ENCODE results near the gene CCL27. TPM values are rescaled to one million over a fixed set of nuclear protein-coding genes. Genes with fewer than 3 reads are reported as not detected.

CCL27 gene
- total and polyA plus RNA-seq, 2 donors (not counting 1 experiment from before 2014, with no cell fraction given) = not detected

DNA sequence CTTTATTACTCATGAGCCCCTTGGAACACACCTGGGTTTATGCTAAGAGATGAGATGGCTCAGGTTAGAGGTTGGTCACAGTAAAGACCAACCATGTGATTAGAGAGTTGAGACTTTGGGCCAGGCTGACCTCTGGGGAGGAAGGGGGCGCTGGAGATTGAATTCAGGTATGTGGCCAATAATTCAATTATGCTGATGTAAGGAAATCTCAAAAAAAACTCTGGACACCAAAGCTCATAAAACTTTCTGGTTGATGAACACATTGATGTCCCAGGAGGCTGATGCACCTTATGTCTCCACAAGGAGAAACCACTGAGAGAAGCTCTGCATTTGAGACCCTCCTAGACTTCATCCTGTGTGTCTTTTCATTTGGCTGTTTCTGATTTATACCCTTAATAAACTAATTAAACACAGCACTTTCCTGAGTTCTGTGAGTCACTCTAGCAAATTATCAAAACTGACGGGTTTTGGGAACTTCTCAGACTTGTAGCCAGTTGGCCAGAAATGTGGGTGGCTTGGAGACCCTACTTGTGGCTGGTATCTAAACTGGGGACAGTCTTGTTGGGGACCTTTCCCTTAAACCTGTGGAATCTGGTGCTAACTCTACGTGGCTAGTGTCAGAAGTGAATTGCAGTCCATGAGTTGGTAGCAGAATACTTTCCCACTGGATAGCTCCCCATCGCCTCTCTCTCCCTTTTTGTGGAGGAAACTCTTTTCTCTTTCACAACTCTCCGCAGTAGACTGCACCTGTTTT is 7.5 kb upstream of the CCL27 start:
- Histone ChIP-seq H3K4me2 (ENCODE audit: extremely low read depth, insufficient read depth, low read length) (no peak overlapping the region), H3K9me3 (ENCODE audit: control insufficient read depth, insufficient read depth, low read depth, low read length) (no peaks in the 10 kb centered on the region), H4K20me1 (ENCODE audit: control insufficient read depth, extremely low read depth, insufficient read depth, low read length) (no peaks in the 10 kb centered on the region), H3K4me1 (ENCODE audit: control insufficient read depth, extremely low read depth, insufficient read depth, low read length) (peaks cover 3% of the 10 kb centered on the region), H3K9ac (ENCODE audit: insufficient read depth, low read length) (no peak overlapping the region), H3K4me3 (replicated peaks in 1 of 4; ENCODE audit: control extremely low read depth in 1 of 4, insufficient read depth in 1 of 4, low read depth in 3 of 4, low read length in 4 of 4) (no peak overlapping the region), H3K36me3 (ENCODE audit: control insufficient read depth, insufficient read depth, low read length) (peaks cover 3% of the 10 kb centered on the region), H2AFZ (ENCODE audit: low read length) (no peak overlapping the region), H3K27me3 (ENCODE audit: control insufficient read depth, insufficient read depth, low read length) (no peaks in the 10 kb centered on the region), H3K27ac (ENCODE audit: insufficient read depth, low read length) (no peak overlapping the region), H3K79me2 (ENCODE audit: control insufficient read depth, insufficient read depth, low read length) (peaks cover 17% of the 10 kb centered on the region)
- no peak for TF ChIP-seq EZH2 (IDR thresholded peaks at IDR 0.05; ENCODE audit: low read length, missing control alignments)
- TF ChIP-seq, protein P1, sequence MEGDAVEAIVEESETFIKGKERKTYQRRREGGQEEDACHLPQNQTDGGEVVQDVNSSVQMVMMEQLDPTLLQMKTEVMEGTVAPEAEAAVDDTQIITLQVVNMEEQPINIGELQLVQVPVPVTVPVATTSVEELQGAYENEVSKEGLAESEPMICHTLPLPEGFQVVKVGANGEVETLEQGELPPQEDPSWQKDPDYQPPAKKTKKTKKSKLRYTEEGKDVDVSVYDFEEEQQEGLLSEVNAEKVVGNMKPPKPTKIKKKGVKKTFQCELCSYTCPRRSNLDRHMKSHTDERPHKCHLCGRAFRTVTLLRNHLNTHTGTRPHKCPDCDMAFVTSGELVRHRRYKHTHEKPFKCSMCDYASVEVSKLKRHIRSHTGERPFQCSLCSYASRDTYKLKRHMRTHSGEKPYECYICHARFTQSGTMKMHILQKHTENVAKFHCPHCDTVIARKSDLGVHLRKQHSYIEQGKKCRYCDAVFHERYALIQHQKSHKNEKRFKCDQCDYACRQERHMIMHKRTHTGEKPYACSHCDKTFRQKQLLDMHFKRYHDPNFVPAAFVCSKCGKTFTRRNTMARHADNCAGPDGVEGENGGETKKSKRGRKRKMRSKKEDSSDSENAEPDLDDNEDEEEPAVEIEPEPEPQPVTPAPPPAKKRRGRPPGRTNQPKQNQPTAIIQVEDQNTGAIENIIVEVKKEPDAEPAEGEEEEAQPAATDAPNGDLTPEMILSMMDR (conservative IDR thresholded peaks at IDR 0.05 in 1 of 2, IDR thresholded peaks at IDR 0.05 in 1 of 2; ENCODE audit: low read depth in 1 of 2, low read length in 2 of 2) = no peak
- DNase-seq (ENCODE audit: low read depth in 2 of 2) = no peak

DNA sequence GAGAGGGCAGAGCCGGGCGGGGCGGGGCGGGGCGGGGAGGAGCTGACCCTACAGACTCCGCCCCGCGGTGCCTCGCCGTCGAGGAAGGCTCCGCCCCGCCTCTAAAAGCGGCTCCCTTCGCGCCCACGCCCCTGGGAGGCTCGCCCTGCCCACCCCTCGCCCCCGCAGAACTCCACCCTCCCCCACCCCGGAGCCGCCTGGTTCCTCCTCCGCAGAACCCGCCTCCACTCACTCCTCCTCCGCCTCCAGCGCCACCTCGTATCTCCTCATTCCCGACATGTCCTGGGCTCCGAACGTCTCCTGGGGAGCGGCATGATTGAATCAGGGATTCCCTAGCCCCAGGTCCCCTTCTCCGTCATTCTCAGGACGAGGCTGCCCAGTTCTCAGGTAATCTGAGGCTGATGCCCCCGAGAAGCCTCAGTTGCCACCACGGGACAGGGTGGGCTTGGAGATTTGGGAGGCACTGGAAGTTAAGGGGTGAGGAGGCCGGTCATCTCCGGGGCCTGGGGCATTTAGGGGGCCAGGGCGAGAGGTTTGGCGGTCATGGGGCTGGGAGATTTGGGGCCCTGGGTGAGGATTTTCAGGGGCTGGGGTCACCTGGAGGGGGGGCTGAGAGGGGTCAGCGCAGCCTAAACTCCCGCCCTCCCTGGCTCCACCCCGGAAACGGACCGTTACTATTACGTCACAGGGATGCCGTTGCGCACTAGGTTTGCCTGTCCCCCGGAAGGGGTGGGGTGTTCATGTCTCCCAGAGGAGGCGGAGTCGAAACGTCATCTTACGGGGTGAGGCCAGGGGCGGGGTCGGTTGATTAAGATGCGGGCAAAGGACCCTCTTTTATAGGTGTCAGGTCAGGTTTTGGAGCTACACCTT is 3.2 kb upstream of the CCL27 start:
- peak overlapping the region; percentile 99 for H3K27ac ChIP-seq (ENCODE audit: insufficient read depth, low read length)
- no peaks in the 10 kb centered on the region for H3K9me3 ChIP-seq (ENCODE audit: control insufficient read depth, insufficient read depth, low read depth, low read length)
- no peaks in the 10 kb centered on the region for H4K20me1 ChIP-seq (ENCODE audit: control insufficient read depth, extremely low read depth, insufficient read depth, low read length)
- H3K4me1 ChIP-seq (ENCODE audit: control insufficient read depth, extremely low read depth, insufficient read depth, low read length) = peaks cover 9% of the 10 kb centered on the region
- H3K79me2 ChIP-seq (ENCODE audit: control insufficient read depth, insufficient read depth, low read length) = peaks cover 17% of the 10 kb centered on the region
- peak overlapping the region; percentile 93 for H3K4me2 ChIP-seq (ENCODE audit: extremely low read depth, insufficient read depth, low read length)
- peak overlapping the region; percentile 64 to 99 (median 92) for H3K4me3 ChIP-seq (replicated peaks in 1 of 4; ENCODE audit: control extremely low read depth in 1 of 4, insufficient read depth in 1 of 4, low read depth in 3 of 4, low read length in 4 of 4)
- H2AFZ ChIP-seq (ENCODE audit: low read length) = peak overlapping the region; percentile 73
- no peaks in the 10 kb centered on the region for H3K27me3 ChIP-seq (ENCODE audit: control insufficient read depth, insufficient read depth, low read length)
- peaks cover 3% of the 10 kb centered on the region for H3K36me3 ChIP-seq (ENCODE audit: control insufficient read depth, insufficient read depth, low read length)
- peak overlapping the region; percentile 91 for H3K9ac ChIP-seq (ENCODE audit: insufficient read depth, low read length)
- TF ChIP-seq, protein P1 (conservative IDR thresholded peaks at IDR 0.05 in 1 of 2, IDR thresholded peaks at IDR 0.05 in 1 of 2; ENCODE audit: low read depth in 1 of 2, low read length in 2 of 2) = no peak
- TF ChIP-seq EZH2 (IDR thresholded peaks at IDR 0.05; ENCODE audit: low read length, missing control alignments) = no peak
- DNase-seq (ENCODE audit: low read depth in 2 of 2) = peak; percentile 91 to 95

DNA sequence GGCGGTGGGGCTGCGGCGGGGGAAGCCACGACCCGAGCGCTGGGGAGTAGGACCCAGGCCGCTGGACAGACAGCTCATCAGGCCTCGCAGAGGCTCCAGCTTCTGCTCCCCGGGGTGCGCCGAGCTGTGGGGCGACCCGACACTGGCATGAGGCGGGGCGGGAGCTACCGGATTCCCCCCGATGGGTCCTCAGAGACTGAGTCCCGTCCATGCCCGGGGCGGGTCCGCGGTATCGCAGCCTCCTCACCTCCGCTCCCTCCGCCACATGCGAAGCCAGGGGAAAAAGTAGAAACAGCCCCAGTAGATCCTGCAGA is 2.6 kb upstream of the CCL27 start:
- Histone ChIP-seq H2AFZ (ENCODE audit: low read length) (peak overlapping the region; percentile 61), H3K36me3 (ENCODE audit: control insufficient read depth, insufficient read depth, low read length) (peaks cover 3% of the 10 kb centered on the region), H3K79me2 (ENCODE audit: control insufficient read depth, insufficient read depth, low read length) (peaks cover 17% of the 10 kb centered on the region), H3K9me3 (ENCODE audit: control insufficient read depth, insufficient read depth, low read depth, low read length) (no peaks in the 10 kb centered on the region), H3K9ac (ENCODE audit: insufficient read depth, low read length) (peak overlapping the region; percentile 33), H3K4me1 (ENCODE audit: control insufficient read depth, extremely low read depth, insufficient read depth, low read length) (peaks cover 9% of the 10 kb centered on the region), H3K27me3 (ENCODE audit: control insufficient read depth, insufficient read depth, low read length) (no peaks in the 10 kb centered on the region), H4K20me1 (ENCODE audit: control insufficient read depth, extremely low read depth, insufficient read depth, low read length) (no peaks in the 10 kb centered on the region), H3K4me3 (replicated peaks in 1 of 4; ENCODE audit: control extremely low read depth in 1 of 4, insufficient read depth in 1 of 4, low read depth in 3 of 4, low read length in 4 of 4) (peak overlapping the region; percentile 51 to 64 (median 64)), H3K4me2 (ENCODE audit: extremely low read depth, insufficient read depth, low read length) (peak overlapping the region; percentile 89), H3K27ac (ENCODE audit: insufficient read depth, low read length) (peak overlapping the region; percentile 38)
- no peak for DNase-seq (ENCODE audit: low read depth in 2 of 2)
- no peak for TF ChIP-seq EZH2 (IDR thresholded peaks at IDR 0.05; ENCODE audit: low read length, missing control alignments)

Data from fibroblast of lung (primary cell).